ENCODE data around the gene MOV10L1.

MOV10L1 gene

DNA sequence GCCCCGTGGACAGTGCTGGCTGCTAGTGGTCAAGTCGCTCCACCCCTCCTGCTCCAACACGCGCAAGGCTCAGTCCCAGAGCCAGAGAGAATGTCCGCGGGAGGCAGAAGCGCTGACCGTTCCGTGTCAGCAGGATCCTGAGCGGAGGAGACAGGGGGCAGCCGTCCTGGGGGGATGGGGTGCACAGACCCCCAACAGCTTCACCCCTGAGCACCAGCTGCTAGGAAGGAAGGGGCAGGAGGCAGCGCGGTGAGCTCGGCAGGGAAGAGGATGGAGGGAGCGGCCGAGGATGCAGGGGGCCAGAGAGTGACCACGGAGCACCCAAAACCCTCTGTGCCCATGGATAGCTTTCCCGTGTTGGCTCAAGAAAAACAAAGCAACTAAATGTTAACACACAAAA lies 25.4 kb upstream of the MOV10L1 start:
- no peak overlapping the region for H3K4me3 Mint-ChIP-seq
- H3K9me3 Mint-ChIP-seq: no peaks in the 10 kb centered on the region
- H3K27me3 Mint-ChIP-seq (ENCODE audit: low read depth): peaks cover 7% of the 10 kb centered on the region
- H3K4me1 Mint-ChIP-seq (ENCODE audit: low read depth): no peaks in the 10 kb centered on the region
- H3K27ac Mint-ChIP-seq: no peak overlapping the region
- DNase-seq (ENCODE audit: low spot score): no peak
- no peaks in the 10 kb centered on the region for H3K36me3 Mint-ChIP-seq (ENCODE audit: low read depth)

DNA sequence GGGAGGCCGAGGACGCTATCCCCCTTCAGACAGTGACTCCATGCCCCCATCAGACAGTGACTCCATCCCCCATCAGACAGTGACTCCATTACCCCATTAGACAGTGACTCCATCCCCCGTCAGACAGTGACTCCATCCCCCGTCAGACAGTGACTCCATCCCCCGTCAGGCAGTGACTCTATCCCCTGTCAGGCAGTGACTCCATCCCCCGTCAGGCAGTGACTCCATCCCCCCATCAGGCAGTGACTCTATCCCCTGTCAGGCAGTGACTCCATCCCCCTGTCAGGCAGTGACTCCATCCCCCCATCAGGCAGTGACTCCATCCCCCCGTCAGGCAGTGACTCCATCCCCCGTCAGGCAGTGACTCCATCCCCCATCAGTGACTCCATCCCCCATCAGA lies 22.6 kb upstream of the MOV10L1 start:
- H3K4me3 Mint-ChIP-seq: no peak overlapping the region
- no peaks in the 10 kb centered on the region for H3K27me3 Mint-ChIP-seq (ENCODE audit: low read depth)
- H3K4me1 Mint-ChIP-seq (ENCODE audit: low read depth): no peaks in the 10 kb centered on the region
- no peaks in the 10 kb centered on the region for H3K36me3 Mint-ChIP-seq (ENCODE audit: low read depth)
- no peak for DNase-seq (ENCODE audit: low spot score)
- H3K9me3 Mint-ChIP-seq: no peaks in the 10 kb centered on the region
- H3K27ac Mint-ChIP-seq: no peak overlapping the region

DNA sequence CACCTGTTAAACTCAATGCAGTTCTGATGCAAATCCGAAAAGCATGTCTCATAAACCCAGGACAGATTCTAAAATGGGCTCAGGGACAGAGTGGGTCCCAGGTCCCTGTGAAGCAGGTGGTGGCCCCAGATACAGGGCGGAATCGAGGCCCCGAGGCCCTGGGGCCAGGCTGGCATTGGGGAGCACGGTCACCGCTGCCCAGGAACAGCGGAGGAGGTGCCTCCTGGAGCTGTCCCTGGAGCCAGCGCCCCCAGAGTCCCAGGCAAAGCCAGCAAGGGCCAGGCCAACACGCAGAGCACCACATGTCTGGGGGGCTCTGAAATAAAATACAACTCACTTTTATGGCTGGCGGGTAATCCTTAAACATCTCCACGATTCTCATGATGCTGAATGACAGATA lies 21.7 kb upstream of the MOV10L1 start:
- Mint-ChIP-seq H3K36me3 (ENCODE audit: low read depth) (no peaks in the 10 kb centered on the region), H3K4me3 (no peak overlapping the region), H3K27me3 (ENCODE audit: low read depth) (no peaks in the 10 kb centered on the region), H3K27ac (no peak overlapping the region), H3K4me1 (ENCODE audit: low read depth) (no peaks in the 10 kb centered on the region), H3K9me3 (no peaks in the 10 kb centered on the region)
- no peak for DNase-seq (ENCODE audit: low spot score)

DNA sequence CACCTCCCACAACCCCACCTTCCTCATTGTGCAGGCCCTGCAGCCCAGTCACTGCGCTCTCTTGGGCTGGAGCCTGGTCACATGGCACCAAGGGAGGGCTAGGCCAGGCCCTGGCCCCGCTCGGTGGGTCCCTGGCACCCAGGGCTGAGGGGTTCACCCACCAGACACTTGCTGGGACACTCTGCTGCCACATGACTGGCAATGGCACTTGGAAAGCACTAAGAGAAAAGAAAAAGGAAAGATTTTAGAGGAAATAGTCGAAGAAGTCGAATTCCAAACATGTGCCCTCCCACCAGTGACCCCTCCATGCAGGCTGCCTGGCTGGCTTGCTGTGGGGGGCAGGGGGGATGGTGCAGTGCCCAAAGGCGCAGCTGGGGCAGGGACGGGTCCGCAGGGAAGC lies 19.4 kb upstream of the MOV10L1 start:
- Mint-ChIP-seq H3K9me3 (no peaks in the 10 kb centered on the region), H3K27me3 (ENCODE audit: low read depth) (no peaks in the 10 kb centered on the region), H3K27ac (no peak overlapping the region), H3K4me3 (no peak overlapping the region), H3K36me3 (ENCODE audit: low read depth) (no peaks in the 10 kb centered on the region), H3K4me1 (ENCODE audit: low read depth) (no peaks in the 10 kb centered on the region)
- DNase-seq (ENCODE audit: low spot score): no peak

DNA sequence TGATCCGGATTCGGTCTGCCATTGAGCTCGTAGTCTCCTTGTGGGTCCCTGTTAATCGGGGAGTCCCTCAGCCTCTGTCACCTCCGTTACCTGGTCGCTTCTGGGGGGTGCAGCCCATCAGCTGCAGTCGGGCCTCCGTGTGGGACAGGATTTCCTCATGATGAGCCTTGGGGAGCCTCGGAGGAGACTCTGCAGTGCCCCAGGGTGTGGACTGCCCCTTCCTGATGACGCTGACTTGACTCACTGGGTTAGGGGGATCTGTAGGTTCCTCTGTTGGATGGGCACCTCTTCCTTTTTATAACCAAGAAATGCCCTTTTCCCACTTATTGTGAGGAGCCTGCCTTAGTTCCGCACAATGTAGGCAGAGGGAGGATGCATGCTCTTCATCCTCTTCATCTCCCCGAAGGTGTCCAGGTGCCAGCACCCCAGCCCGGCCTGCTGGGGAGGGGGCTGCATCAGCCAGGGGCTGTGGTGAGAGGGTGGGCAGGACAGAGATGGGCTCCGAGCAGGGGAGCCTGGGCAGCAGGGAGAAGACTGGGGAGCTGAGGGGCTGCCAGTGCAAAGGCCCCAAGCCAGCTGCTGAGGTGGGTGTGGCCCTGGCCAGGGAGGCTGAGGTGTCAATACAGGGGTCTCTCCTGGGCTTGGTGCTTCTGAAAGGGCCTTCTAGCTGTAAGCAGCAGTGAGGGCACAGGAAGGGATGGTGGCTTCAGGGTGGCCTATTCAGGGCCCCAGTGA lies 18.2 kb upstream of the MOV10L1 start:
- Mint-ChIP-seq H3K36me3 (ENCODE audit: low read depth) (no peaks in the 10 kb centered on the region), H3K9me3 (no peaks in the 10 kb centered on the region)

DNA sequence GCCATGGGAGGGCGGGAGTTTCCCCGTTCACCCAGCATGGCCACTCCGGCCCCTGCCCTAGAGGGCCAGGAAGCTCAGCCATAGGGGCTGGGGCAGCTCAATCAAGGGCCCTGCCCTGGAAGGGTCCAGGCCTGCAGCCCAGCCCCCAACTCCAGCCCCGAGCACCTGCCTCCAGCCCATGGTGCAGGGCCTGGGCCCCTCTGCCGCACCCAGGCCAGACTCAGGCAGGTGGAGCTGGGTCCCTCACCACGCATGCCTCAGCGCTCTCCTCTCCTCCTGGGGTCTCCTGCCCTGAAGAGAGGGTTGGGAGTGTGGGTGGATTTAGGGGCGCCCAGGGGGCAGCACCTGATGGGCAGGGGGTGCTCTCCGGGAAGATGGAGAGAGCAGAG lies 17.6 kb upstream of the MOV10L1 start:
- H3K36me3 Mint-ChIP-seq (ENCODE audit: low read depth): no peaks in the 10 kb centered on the region
- no peak for DNase-seq (ENCODE audit: low spot score)
- H3K27ac Mint-ChIP-seq: no peak overlapping the region
- H3K27me3 Mint-ChIP-seq (ENCODE audit: low read depth): no peaks in the 10 kb centered on the region
- no peak overlapping the region for H3K4me3 Mint-ChIP-seq
- no peaks in the 10 kb centered on the region for H3K9me3 Mint-ChIP-seq
- no peaks in the 10 kb centered on the region for H3K4me1 Mint-ChIP-seq (ENCODE audit: low read depth)

More for the DNA sequence above, 18.2 kb upstream of the MOV10L1 start:
- H3K27ac Mint-ChIP-seq: no peak overlapping the region
- no peak overlapping the region for H3K4me3 Mint-ChIP-seq
- H3K27me3 Mint-ChIP-seq (ENCODE audit: low read depth): no peaks in the 10 kb centered on the region
- no peak for DNase-seq (ENCODE audit: low spot score)
- H3K4me1 Mint-ChIP-seq (ENCODE audit: low read depth): no peaks in the 10 kb centered on the region

DNA sequence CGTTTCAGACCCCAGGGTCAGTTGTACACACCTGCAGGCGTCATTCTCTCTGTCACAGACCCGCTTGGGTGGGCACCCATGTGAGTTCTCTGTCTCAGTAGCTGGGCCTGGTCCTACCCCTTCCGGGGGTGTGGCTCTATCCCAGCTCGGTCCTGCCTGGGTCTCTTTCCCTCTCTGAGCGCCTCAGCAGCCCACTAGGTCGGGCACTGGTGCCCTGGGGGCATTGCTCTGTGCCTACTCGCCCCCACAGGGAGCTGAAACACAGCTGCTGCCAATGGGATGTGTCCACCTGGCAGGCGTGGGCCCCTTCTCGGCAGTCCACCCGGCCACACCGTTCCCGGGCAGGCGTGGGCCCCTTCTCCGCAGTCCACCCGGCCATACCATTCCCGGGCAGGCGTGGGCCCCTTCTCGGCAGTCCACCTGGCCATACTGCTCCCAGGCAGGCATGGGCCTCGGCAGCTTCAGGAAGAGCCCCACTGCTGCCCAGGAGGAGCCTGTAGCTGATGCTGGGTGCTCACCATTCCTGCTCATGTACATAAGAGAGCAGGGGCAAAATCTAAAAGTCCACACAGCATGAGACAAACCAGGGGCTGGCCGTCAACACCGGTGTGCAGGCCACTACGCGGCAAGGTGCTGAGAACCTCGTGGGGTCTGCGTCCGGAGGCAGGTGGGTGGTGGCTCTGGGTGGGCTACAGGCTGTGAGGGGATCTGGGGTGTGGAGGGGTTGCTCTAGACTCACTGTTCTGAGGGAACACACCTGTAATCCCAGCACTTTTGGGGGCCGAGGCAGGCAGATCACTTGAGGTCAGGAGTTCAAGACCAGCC lies 16.9 kb upstream of the MOV10L1 start:
- H3K27me3 Mint-ChIP-seq (ENCODE audit: low read depth): no peaks in the 10 kb centered on the region
- no peaks in the 10 kb centered on the region for H3K36me3 Mint-ChIP-seq (ENCODE audit: low read depth)
- no peak overlapping the region for H3K27ac Mint-ChIP-seq
- no peak for DNase-seq (ENCODE audit: low spot score)
- H3K4me1 Mint-ChIP-seq (ENCODE audit: low read depth): no peaks in the 10 kb centered on the region
- H3K4me3 Mint-ChIP-seq: no peak overlapping the region
- no peaks in the 10 kb centered on the region for H3K9me3 Mint-ChIP-seq

DNA sequence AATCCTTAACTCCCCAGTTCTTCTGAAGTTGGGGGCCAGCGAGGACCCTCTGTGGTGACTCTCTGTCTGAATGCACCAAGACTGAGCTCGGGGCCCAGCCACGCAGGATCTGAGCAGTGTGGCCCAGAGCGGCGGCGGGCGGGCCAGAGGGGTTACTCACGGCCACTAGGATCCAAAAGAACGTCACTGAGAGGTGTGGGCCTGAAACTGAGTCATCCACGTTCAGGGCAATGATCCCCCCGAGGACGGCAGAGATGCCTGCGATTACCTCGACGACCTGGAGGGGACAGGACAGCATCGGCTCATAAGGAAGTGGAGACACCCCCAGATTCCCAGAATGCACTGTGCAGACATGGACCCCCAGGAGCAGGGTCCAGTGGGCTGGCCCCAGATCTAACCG lies 15.8 kb upstream of the MOV10L1 start:
- Mint-ChIP-seq H3K27me3 (ENCODE audit: low read depth) (no peaks in the 10 kb centered on the region), H3K9me3 (no peaks in the 10 kb centered on the region), H3K27ac (no peak overlapping the region), H3K36me3 (ENCODE audit: low read depth) (no peaks in the 10 kb centered on the region), H3K4me1 (ENCODE audit: low read depth) (no peaks in the 10 kb centered on the region), H3K4me3 (no peak overlapping the region)
- no peak for DNase-seq (ENCODE audit: low spot score)

DNA sequence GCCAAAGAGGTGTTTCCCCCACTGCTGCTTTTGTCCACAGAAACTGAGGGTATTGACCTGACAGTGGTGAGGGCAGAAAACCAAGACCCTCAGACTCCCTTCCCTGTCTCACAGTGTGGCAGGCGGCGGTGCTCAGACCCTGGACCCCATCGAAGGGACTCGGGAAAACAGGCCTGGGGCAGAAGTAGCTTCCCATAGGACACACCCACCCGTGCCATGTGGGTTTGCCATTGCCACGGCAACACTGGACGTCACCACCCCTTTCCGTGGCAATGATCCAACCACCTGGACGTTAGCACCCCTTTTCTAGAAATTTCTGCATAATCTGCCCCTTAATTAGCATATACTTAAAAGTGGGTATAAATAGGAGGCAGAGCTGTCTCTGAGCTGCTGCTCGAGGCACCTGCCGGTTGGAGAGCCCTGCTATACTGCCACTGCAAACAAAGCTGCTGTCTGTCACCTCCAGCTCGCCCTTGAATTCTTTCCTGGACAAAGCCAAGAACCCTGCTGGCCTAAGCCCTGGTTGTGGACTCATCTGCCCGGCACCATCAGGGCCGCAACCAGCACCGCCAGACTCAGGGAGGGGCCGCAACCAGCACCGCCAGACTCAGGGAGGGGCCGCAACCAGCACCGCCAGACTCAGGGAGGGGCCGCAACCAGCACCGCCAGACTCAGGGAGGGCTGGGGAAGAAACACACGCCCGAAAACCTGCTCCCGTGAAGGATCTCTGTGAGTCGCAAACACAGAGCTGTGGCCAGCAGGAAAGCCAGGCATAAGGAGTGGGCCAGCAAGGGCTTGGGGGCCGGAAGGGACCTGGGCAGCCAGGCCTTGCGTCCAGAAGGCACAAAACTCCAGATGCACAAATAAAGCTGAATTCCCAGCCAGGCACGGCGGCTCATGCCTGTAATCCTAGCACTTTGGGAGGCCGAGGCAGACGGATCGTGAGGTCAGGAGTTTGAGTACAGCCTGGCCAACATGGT lies 15.0 kb upstream of the MOV10L1 start:
- Mint-ChIP-seq H3K9me3 (no peaks in the 10 kb centered on the region), H3K36me3 (ENCODE audit: low read depth) (no peaks in the 10 kb centered on the region), H3K27me3 (ENCODE audit: low read depth) (no peaks in the 10 kb centered on the region), H3K4me3 (no peak overlapping the region), H3K4me1 (ENCODE audit: low read depth) (no peaks in the 10 kb centered on the region), H3K27ac (no peak overlapping the region)
- no peak for DNase-seq (ENCODE audit: low spot score)

DNA sequence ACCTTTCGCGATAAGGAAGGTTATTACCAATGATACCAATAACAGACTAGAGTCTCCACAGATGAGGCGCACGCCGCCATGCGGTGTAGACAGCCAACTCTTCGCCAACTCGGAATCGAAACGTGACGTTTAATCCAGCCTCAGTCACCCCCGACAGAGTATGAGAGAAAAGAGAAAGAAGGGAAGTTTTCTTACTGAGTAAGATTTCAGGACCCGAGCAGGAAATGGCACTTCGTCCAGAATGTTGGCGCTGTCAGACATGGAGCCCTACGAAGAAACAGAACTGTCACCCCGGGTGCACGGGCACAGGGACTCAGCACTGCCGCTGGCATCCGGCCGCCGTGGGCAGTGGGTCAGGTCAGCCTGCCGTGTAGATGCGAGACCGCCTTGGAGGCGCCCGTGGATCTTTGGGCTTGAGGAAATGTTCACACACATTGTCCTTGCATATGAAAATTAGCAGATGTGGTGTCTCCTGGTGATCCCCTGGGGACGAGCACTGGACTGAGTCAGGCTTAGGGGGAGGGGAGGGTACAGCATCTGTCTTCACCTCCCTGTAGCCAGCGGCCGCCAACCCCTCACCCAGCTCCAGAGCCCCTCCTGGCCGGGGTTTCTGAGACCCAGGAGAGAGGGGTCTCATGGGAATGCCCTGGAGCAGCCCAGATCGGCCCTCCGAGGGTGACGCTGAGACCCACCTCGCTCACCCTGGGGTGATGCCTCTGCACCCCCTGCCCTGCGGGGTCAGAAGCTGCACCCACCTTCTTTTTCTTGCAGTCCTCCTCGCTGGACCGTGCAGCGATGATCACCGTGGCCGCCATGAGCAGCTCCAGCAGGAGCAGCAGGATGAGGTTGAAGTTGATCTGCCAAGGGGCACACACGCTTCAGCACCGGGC lies 12.9 kb upstream of the MOV10L1 start:
- Mint-ChIP-seq H3K4me1 (ENCODE audit: low read depth) (no peaks in the 10 kb centered on the region), H3K27me3 (ENCODE audit: low read depth) (peaks cover 2% of the 10 kb centered on the region), H3K9me3 (no peaks in the 10 kb centered on the region), H3K27ac (no peak overlapping the region), H3K36me3 (ENCODE audit: low read depth) (no peaks in the 10 kb centered on the region), H3K4me3 (no peak overlapping the region)
- DNase-seq (ENCODE audit: low spot score): no peak

DNA sequence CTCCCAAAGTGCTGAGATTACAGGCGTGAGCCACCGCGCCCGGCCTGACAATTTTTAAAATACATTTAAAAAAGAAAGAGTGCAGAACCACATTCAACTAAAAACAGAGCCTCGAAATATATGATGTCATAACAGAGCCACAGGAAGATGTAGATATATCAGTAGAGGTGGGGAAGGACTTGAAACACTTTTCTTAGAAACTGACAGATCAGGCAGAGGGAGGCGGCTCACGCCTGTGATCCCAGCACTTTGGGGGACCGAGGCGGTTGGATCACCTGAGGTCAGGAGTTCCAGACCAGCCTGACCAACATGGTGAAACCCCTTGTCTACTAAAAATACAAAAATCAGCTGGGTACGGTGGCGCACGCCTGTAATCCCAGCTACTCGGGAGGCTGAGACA lies 11.6 kb upstream of the MOV10L1 start:
- DNase-seq (ENCODE audit: low spot score): no peak
- Mint-ChIP-seq H3K27ac (no peak overlapping the region), H3K36me3 (ENCODE audit: low read depth) (no peaks in the 10 kb centered on the region), H3K4me3 (no peak overlapping the region), H3K4me1 (ENCODE audit: low read depth) (no peaks in the 10 kb centered on the region), H3K27me3 (ENCODE audit: low read depth) (peaks cover 2% of the 10 kb centered on the region), H3K9me3 (no peaks in the 10 kb centered on the region)

DNA sequence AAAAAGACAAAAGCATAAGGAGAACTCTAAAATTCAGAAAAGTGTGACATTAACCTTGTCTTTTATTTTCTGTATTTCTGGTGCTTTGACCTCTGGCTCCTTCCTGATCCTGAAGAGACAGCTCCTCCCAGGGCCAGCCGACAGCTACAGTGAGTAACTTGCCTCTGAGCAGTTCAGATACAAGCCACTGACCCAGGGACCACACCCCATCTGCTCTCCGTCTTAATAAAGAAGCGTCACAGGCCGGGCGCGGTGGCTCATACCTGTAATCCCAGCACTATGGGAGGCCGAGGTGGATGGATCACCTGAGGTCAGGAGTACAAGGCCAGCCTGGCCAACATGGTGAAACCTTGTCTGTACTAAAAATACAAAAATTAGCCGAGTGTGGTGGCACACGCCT lies 11.0 kb upstream of the MOV10L1 start:
- no peak for DNase-seq (ENCODE audit: low spot score)

DNA sequence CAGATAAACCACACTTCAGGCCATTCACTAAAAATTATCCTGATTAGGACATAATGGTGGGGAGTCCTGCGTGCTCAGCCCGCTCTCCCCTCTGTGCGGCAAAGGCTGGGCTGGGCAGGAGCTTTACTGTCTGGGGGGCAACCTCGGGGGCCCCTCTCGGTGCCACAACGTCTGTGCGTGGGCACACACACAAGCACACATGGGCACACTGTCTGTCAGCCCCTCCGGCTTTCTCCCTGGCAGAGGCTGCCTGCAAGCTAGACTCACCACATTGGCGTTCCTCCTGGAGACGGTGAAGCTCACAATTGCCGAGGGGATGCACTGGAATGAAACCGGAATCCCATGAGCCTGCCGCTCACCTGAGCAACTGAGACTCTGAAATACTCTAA lies 9.7 kb upstream of the MOV10L1 start:
- H3K36me3 Mint-ChIP-seq (ENCODE audit: low read depth): no peaks in the 10 kb centered on the region
- no peaks in the 10 kb centered on the region for H3K9me3 Mint-ChIP-seq
- no peak overlapping the region for H3K4me3 Mint-ChIP-seq
- H3K27me3 Mint-ChIP-seq (ENCODE audit: low read depth): peaks cover 7% of the 10 kb centered on the region
- DNase-seq (ENCODE audit: low spot score): no peak
- peaks cover 1% of the 10 kb centered on the region for H3K4me1 Mint-ChIP-seq (ENCODE audit: low read depth)
- no peak overlapping the region for H3K27ac Mint-ChIP-seq

More for the DNA sequence above, 11.0 kb upstream of the MOV10L1 start:
- no peaks in the 10 kb centered on the region for H3K4me1 Mint-ChIP-seq (ENCODE audit: low read depth)
- H3K36me3 Mint-ChIP-seq (ENCODE audit: low read depth): no peaks in the 10 kb centered on the region
- H3K9me3 Mint-ChIP-seq: no peaks in the 10 kb centered on the region
- H3K27me3 Mint-ChIP-seq (ENCODE audit: low read depth): peaks cover 2% of the 10 kb centered on the region
- no peak overlapping the region for H3K27ac Mint-ChIP-seq
- H3K4me3 Mint-ChIP-seq: no peak overlapping the region
